HepG2 (cell line): Measurements from ENCODE around the gene RORB. TPM values are rescaled to one million over a fixed set of nuclear protein-coding genes. Genes with fewer than 3 reads are reported as not detected.

ENCODE experiments used
- ATAC-seq: fragments of 200-7000 bp; cut with Tn5 transposase; 3 replicates; pipeline ENCODE4 v1.9.1; 2020; ENCODE audit warnings: mild to moderate bottlenecking, moderate library complexity
- BruUV-seq: library from RNA; stranded (reverse); fragments of 400-500 nt; replicated peaks from 2 replicates; lab custom pipeline; 2021; lab: Mats Ljungman, UMichigan
- CTCF ChIA-PET: fragments of 300-600 bp; formaldehyde crosslinking; extraction: SDS; loops from one replicate; lab custom pipeline; 2021; ENCODE audit warnings: low total read pairs, inconsistent platforms, low intra/inter-chr PET ratio; lab: Yijun Ruan, JAX
- POLR2A ChIA-PET: fragments of 350-600 bp; sonication (Branson Sonifier 250); formaldehyde crosslinking; loops from one replicate; lab custom pipeline; 2020; ENCODE audit warnings: antibody characterized with exemption, inconsistent platforms; lab: Yijun Ruan, JAX
- DNase-seq: peaks from one replicate; pipeline ENCODE4 v3.0.0-alpha.2; 2015; ENCODE audit warnings: low spot score
- FAIRE-seq: peaks from 3 replicates; lab custom pipeline; 2011; peaks lifted over from hg19 to GRCh38; lab: Jason Lieb, UNC
- H2AFZ ChIP-seq: one replicate; pipeline ENCODE4 v1.6.1; 2011; ENCODE audit warnings: low read length, inconsistent platforms
- H3K27ac ChIP-seq: fragments of 300-600 bp; 3 replicates; pipeline ENCODE4 v1.8.0; 2011; ENCODE audit warnings: mixed run types, mild to moderate bottlenecking, mixed read lengths, low read length, inconsistent platforms; ENCODE audit not compliant: insufficient read depth; ENCODE audit errors: extremely low read length
- H3K27me3 ChIP-seq, 2 experiments: fragments of 200-600 bp in 1 of 2; 2 replicates in 1 of 2; 3 replicates in 1 of 2; pipeline versions ENCODE4 v1.6.0 to v1.8.0; 2011; ENCODE audit warnings: low read length in 2 of 2, mild to moderate bottlenecking in 2 of 2, moderate library complexity in 2 of 2, inconsistent platforms in 1 of 2; ENCODE audit not compliant: insufficient read depth in 2 of 2, control insufficient read depth in 1 of 2
- H3K36me3 ChIP-seq, 2 experiments: fragments of 200-600 bp in 1 of 2; replicated peaks in 1 of 2; 2 replicates in 1 of 2; 3 replicates in 1 of 2; pipeline versions ENCODE4 v1.5.1 to v1.8.0; 2011; ENCODE audit warnings: low read length in 2 of 2, inconsistent platforms in 1 of 2; ENCODE audit not compliant: insufficient read depth in 2 of 2, control insufficient read depth in 1 of 2
- H3K4me1 ChIP-seq: 2 replicates; pipeline ENCODE4 v1.5.1; 2012; ENCODE audit warnings: low read length, inconsistent platforms; ENCODE audit not compliant: insufficient read depth
- H3K4me2 ChIP-seq: 2 replicates; pipeline ENCODE4 v1.6.0; 2011; ENCODE audit warnings: low read depth, low read length, inconsistent platforms
- H3K4me3 ChIP-seq, 3 experiments: fragments of 200-600 bp in 1 of 3; sonication (generic), shearing (Covaris generic) in 1 of 3; replicated peaks in 1 of 3; 2 replicates each; pipeline ENCODE4 v1.5.1; 2011 to 2016; ENCODE audit warnings: low read length in 3 of 3, inconsistent platforms in 2 of 3, low read depth in 2 of 3, mild to moderate bottlenecking in 2 of 3, control low read depth in 1 of 3, mixed read lengths in 1 of 3; ENCODE audit not compliant: insufficient read depth in 1 of 3
- H3K79me2 ChIP-seq: one replicate; pipeline ENCODE4 v1.6.1; 2011; ENCODE audit warnings: low read length, inconsistent platforms; ENCODE audit not compliant: insufficient read depth
- H3K9ac ChIP-seq: 2 replicates; pipeline ENCODE4 v1.6.0; 2011; ENCODE audit warnings: mild to moderate bottlenecking, low read depth, low read length, inconsistent platforms; ENCODE audit not compliant: insufficient read depth
- H3K9me3 ChIP-seq: 2 replicates; pipeline ENCODE4 v1.5.1; 2012; ENCODE audit warnings: mild to moderate bottlenecking, low read length
- H4K20me1 ChIP-seq: 2 replicates; pipeline ENCODE4 v1.6.0; 2011; ENCODE audit warnings: inconsistent platforms, mild to moderate bottlenecking, low read length, moderate library complexity; ENCODE audit not compliant: insufficient read depth
- ESRRA ChIP-seq: sonication (generic); formaldehyde crosslinking; IDR thresholded peaks from 2 replicates; pipeline ENCODE4 v1.5.1; 2020; ENCODE audit warnings: mild to moderate bottlenecking, low read depth, missing genetic modification reagents
- HDAC6 ChIP-seq: fragments of 200-600 bp; sonication (generic); IDR thresholded peaks from 2 replicates; pipeline ENCODE4 v1.7.0; 2017; ENCODE audit warnings: mild to moderate bottlenecking, antibody characterized with exemption, low read length, low read depth
- HMG20A ChIP-seq: IDR thresholded peaks from 2 replicates; pipeline ENCODE4 v1.6.1; 2016; ENCODE audit warnings: borderline replicate concordance
- MAFF ChIP-seq: IDR thresholded peaks from 2 replicates; pipeline ENCODE4 v1.6.1; 2011; ENCODE audit warnings: low read depth, low read length, improper control_type of control experiment
- MAFK ChIP-seq, 2 experiments: IDR thresholded peaks in 1 of 2; conservative IDR thresholded peaks in 1 of 2; 2 replicates each; pipeline ENCODE4 v1.6.1; 2011; ENCODE audit warnings: improper control_type of control experiment in 2 of 2, low read length in 2 of 2
- MZF1 ChIP-seq: sonication (generic); formaldehyde crosslinking; IDR thresholded peaks from 2 replicates; pipeline ENCODE4 v1.8.1; 2023; ENCODE audit warnings: mild to moderate bottlenecking, missing genetic modification reagents, borderline replicate concordance
- PAF1 ChIP-seq: IDR thresholded peaks from 2 replicates; pipeline ENCODE4 v1.6.1; 2016; ENCODE audit warnings: missing genetic modification reagents, missing compliant biosample characterization
- SIX4 ChIP-seq: sonication (generic); formaldehyde crosslinking; IDR thresholded peaks from 2 replicates; pipeline ENCODE4 v1.4.0; 2020; ENCODE audit warnings: missing genetic modification reagents
- ZNF350 ChIP-seq: sonication (generic); formaldehyde crosslinking; IDR thresholded peaks from 2 replicates; pipeline ENCODE4 v1.4.0; 2020; ENCODE audit warnings: mild to moderate bottlenecking, low read depth, missing genetic modification reagents, borderline replicate concordance
- ZNF776 ChIP-seq: sonication (generic); formaldehyde crosslinking; IDR thresholded peaks from 2 replicates; pipeline ENCODE4 v1.4.0; 2020; ENCODE audit warnings: mild to moderate bottlenecking, missing genetic modification reagents
- ZNF878 ChIP-seq: sonication (generic); formaldehyde crosslinking; IDR thresholded peaks from 2 replicates; pipeline ENCODE4 v1.8.1; 2023; ENCODE audit warnings: mild to moderate bottlenecking, missing genetic modification reagents, moderate library complexity
- WGBS: methylation state at CpG from one replicate; pipeline ENCODE4 v1.1.6; 2017; ENCODE audit warnings: low lambda C conversion rate; 5-methylcytosine and 5-hydroxymethylcytosine counted together
- in situ Hi-C: cut with HindIII; loops from 2 replicates; pipeline ENCODE4 v1.10.0; 2017; ENCODE audit warnings: low pct_unique_long_range_greater_than_20kb; ENCODE audit not compliant: extremely low pct_ligation_motif_present
- intact Hi-C: fragments of 100-400 bp; cut with micrococcal nuclease; formaldehyde crosslinking; loops from one replicate; pipeline ENCODE4 v1.10.0; 2022; ENCODE audit not compliant: unreplicated experiment
- polyA plus RNA-seq, 8 experiments: library from polyadenylated mRNA; depleted of rRNA in 3 of 8; stranded (reverse) in 7 of 8; unstranded in 1 of 8; fragments of >200 nt; fragmentation: Illumina TruSeq in 4 of 8; extraction: Trizol in 4 of 8; gene quantifications; 2 replicates each; pipeline versions ENCODE4 v1.2.1 to v1.2.3, GENCODE V29; 2011 to 2016; ENCODE audit warnings: low read depth in 4 of 8, missing spikeins in 1 of 8, mixed read lengths in 1 of 8; ENCODE audit not compliant: insufficient read depth in 1 of 8
- total RNA-seq, 5 experiments: library from RNA; depleted of rRNA; stranded (reverse); fragments of >200 nt; fragmentation: Illumina TruSeq; extraction: Trizol; gene quantifications; 2 replicates each; pipeline ENCODE4 v1.2.3, GENCODE V29; 2016; ENCODE audit warnings: low read depth in 1 of 5
- TF ChIP-seq, protein P1 (sequence below): sonication (generic); formaldehyde crosslinking; IDR thresholded peaks from 2 replicates; pipeline ENCODE4 v1.8.1; 2022; ENCODE audit warnings: low read depth, mild to moderate bottlenecking, missing genetic modification reagents

Gene RORB
- total and polyA plus RNA-seq, 2 of the 13 experiments (the other 11 are each of a cell fraction or from before 2014, with no cell fraction given) = not detected

DNA sequence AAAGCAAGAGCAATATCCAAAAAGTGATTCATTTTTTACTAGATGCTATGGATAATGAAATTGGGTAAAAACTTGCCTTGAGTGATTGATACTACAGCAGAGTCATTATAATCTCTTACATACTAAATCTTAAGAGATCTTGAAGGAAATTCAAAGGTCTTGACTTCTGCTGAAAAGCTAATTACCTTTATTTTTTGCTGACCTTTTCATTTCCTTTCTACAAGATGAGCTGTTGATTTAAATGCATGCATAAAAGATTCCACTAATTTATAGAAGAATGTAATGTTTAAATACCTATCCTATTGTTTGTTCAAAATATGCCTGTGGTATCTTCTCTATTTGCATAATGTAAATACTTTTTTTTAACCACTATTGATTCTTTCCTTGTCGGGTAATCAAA lies 27.2 kb downstream of the RORB start:
- ATAC-seq = no peak

DNA sequence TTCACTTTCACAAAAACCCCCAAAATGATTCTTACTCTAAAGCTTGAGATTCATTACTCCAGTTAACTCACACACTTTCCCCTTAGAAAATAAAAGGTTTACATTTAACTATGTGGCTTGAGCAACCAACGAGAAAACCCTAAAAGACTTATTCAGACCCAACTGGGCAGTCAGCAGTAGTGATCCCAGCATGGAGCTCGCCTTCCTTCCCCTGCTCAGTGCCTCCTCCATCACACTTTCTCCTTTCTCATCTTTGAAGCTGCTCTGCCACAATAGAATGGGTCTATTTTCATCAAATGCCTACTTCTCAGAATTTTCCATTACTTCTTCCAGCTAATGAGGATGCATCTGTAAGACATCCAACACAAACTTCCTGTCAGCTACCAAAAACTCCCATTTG lies 29.1 kb downstream of the RORB start:
- POLR2A ChIA-PET = no interaction called here
- Histone ChIP-seq H3K9me3 (no peaks in the 10 kb centered on the region), H3K4me1 (no peaks in the 10 kb centered on the region), H4K20me1 (no peaks in the 10 kb centered on the region), H2AFZ (no peak overlapping the region), H3K27me3 (no peaks in the 10 kb centered on the region), H3K4me2 (no peak overlapping the region), H3K4me3 (no peak overlapping the region), H3K36me3 (no peaks in the 10 kb centered on the region), H3K27ac (no peak overlapping the region), H3K79me2 (no peaks in the 10 kb centered on the region), H3K9ac (no peak overlapping the region)
- no peak for FAIRE-seq
- WGBS = 0% methylated on average over 2 of the region's 2 CpGs
- no TSS peak for BruUV-seq
- CTCF ChIA-PET = no interaction called here
- TF ChIP-seq MZF1 (CRISPR knock-in tag) (no peak), HDAC6 (no peak), PAF1 (CRISPR knock-in tag) (no peak), SIX4 (CRISPR knock-in tag) (no peak), HMG20A (CRISPR knock-in tag) (no peak)
- TF ChIP-seq, protein P1, sequence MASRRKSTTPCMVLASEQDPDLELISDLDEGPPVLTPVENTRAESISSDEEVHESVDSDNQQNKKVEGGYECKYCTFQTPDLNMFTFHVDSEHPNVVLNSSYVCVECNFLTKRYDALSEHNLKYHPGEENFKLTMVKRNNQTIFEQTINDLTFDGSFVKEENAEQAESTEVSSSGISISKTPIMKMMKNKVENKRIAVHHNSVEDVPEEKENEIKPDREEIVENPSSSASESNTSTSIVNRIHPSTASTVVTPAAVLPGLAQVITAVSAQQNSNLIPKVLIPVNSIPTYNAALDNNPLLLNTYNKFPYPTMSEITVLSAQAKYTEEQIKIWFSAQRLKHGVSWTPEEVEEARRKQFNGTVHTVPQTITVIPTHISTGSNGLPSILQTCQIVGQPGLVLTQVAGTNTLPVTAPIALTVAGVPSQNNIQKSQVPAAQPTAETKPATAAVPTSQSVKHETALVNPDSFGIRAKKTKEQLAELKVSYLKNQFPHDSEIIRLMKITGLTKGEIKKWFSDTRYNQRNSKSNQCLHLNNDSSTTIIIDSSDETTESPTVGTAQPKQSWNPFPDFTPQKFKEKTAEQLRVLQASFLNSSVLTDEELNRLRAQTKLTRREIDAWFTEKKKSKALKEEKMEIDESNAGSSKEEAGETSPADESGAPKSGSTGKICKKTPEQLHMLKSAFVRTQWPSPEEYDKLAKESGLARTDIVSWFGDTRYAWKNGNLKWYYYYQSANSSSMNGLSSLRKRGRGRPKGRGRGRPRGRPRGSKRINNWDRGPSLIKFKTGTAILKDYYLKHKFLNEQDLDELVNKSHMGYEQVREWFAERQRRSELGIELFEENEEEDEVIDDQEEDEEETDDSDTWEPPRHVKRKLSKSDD (CRISPR knock-in tag) = no peak
- DNase-seq = no peak
- no peak for ATAC-seq
- in situ Hi-C loops = no loop called here
- intact Hi-C loops = no loop called here

More for the DNA sequence above, 27.2 kb downstream of the RORB start:
- in situ Hi-C loops (no loop called here), intact Hi-C loops (no loop called here)
- Histone ChIP-seq H3K36me3 (no peaks in the 10 kb centered on the region), H3K79me2 (no peaks in the 10 kb centered on the region), H3K27ac (no peak overlapping the region), H3K9me3 (no peaks in the 10 kb centered on the region), H3K4me2 (no peak overlapping the region), H4K20me1 (no peaks in the 10 kb centered on the region), H3K9ac (no peak overlapping the region), H3K4me1 (no peaks in the 10 kb centered on the region), H3K4me3 (no peak overlapping the region), H2AFZ (no peak overlapping the region), H3K27me3 (no peaks in the 10 kb centered on the region)
- DNase-seq (no peak), FAIRE-seq (no peak)
- TF ChIP-seq ZNF776 (CRISPR knock-in tag) (no peak), MAFK (conservative IDR thresholded peaks at IDR 0.05 in 1 of 2, IDR thresholded peaks at IDR 0.05 in 1 of 2; ENCODE audit: low read length in 2 of 2) (peak; percentile 86 to 95), ESRRA (no peak), MAFF (peak; percentile 92), ZNF878 (CRISPR knock-in tag) (no peak), ZNF350 (CRISPR knock-in tag) (no peak)
- 2% methylated on average over 1 of the region's 1 CpG for WGBS
- CTCF ChIA-PET = no interaction called here
- POLR2A ChIA-PET = no interaction called here
- BruUV-seq = no TSS peak
